DMS153 treated with DMSO at 0.1 percent for 48 hours (cell line): ENCODE measurements around the gene ATPAF2.

Experiments
- DNase-seq: peaks from one replicate; lab custom pipeline; 2025; ENCODE audit not compliant: unreplicated experiment; lab: John Stamatoyannopoulos, UW

ATPAF2 gene

GRCh38 chr17:17987187-17987896 lies 51.6 kb downstream of the ATPAF2 start:
- DNase-seq: no peak

- DNase-seq: no peak
Measured at GRCh38 chr17:17985555-17985954, 53.4 kb downstream of the ATPAF2 start.

- no peak for DNase-seq
Measured at GRCh38 chr17:17985153-17985552, 53.8 kb downstream of the ATPAF2 start.

- no peak for DNase-seq
Measured at GRCh38 chr17:17983776-17984175, 55.2 kb downstream of the ATPAF2 start.

- DNase-seq: no peak
Measured at GRCh38 chr17:17983376-17983775, 55.6 kb downstream of the ATPAF2 start.

- DNase-seq: no peak
Measured at GRCh38 chr17:17982801-17983200, 56.2 kb downstream of the ATPAF2 start.

- DNase-seq: no peak
Measured at GRCh38 chr17:17981330-17981729, 57.6 kb downstream of the ATPAF2 start.

GRCh38 chr17:17979778-17980177 lies 59.2 kb downstream of the ATPAF2 start:
- no peak for DNase-seq

GRCh38 chr17:17978481-17979424 lies 60.2 kb downstream of the ATPAF2 start:
- DNase-seq: no peak

- no peak for DNase-seq
Measured at GRCh38 chr17:17976931-17977570, 61.9 kb downstream of the ATPAF2 start.

- no peak for DNase-seq
Measured at GRCh38 chr17:17975436-17975835, 63.5 kb downstream of the ATPAF2 start.

GRCh38 chr17:17972952-17973254 lies 66.1 kb downstream of the ATPAF2 start:
- DNase-seq: no peak

GRCh38 chr17:17972126-17972951 lies 66.6 kb downstream of the ATPAF2 start, which contains the start of the genes DRC3 and TOM1L2:
Gene DRC3 (plus strand): TSS chr17:17972862. CDS start chr17:17977599, 4,737 bp downstream.
Gene TOM1L2 (minus strand): TSS chr17:17972400. CDS start chr17:17972313, 87 bp downstream.
- DNase-seq: peak; percentile 98

- DNase-seq: no peak
Measured at GRCh38 chr17:17971431-17972125, 67.4 kb downstream of the ATPAF2 start.

- no peak for DNase-seq
Measured at GRCh38 chr17:17970699-17971430, 68.1 kb downstream of the ATPAF2 start.
